ENCODE measurements around the gene NOP14.

Gene NOP14

DNA sequence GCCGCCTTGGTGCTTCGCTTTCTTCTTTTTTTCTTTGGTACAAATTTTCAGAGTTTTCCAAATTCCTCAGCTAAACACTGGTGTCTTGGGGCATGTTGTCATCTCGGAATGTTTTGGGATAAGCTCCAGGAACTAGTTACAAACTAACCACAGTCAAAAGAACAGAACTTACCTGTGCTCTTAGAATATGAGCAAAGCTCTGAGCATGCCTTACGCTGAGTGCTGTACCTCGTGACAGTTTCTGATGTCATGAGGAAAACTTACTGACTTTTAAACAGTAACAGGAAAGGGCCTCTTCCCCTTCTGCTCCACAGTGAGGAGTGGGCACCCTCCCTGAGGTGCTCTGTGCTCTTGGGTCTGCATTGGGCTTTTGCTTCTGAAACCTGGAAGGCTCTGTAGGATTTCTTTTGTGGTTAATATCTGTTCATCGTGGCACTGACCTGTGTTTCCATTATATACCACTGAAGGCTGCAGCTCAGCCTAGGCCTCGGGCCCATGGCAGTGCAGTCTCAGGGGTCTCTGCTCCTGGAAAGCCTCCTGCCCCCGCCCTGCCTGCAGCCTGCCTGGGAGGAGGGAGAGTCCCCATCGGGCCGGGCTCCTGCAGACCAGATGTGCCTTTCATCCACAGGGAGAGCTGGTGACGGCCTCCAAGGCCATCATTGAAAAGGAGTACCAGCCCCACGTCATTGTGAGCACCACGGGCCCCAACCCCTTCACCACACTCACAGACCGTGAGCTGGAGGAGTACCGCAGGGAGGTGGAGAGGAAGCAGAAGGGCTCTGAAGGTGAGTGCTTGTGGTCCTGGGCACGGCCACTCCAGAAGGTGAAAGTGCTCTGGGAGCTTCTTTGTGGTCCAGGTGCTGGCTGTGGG, 48.7 kb downstream of the NOP14 start:
- DNase-seq (ENCODE audit: low read depth): no peak
- no peak overlapping the region for H3K4me3 ChIP-seq (ENCODE audit: control insufficient read depth, low read depth, low read length)
- TF ChIP-seq, protein P1, sequence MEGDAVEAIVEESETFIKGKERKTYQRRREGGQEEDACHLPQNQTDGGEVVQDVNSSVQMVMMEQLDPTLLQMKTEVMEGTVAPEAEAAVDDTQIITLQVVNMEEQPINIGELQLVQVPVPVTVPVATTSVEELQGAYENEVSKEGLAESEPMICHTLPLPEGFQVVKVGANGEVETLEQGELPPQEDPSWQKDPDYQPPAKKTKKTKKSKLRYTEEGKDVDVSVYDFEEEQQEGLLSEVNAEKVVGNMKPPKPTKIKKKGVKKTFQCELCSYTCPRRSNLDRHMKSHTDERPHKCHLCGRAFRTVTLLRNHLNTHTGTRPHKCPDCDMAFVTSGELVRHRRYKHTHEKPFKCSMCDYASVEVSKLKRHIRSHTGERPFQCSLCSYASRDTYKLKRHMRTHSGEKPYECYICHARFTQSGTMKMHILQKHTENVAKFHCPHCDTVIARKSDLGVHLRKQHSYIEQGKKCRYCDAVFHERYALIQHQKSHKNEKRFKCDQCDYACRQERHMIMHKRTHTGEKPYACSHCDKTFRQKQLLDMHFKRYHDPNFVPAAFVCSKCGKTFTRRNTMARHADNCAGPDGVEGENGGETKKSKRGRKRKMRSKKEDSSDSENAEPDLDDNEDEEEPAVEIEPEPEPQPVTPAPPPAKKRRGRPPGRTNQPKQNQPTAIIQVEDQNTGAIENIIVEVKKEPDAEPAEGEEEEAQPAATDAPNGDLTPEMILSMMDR (conservative IDR thresholded peaks at IDR 0.05; ENCODE audit: control insufficient read depth, insufficient read depth, low read depth, low read length): no peak

DNA sequence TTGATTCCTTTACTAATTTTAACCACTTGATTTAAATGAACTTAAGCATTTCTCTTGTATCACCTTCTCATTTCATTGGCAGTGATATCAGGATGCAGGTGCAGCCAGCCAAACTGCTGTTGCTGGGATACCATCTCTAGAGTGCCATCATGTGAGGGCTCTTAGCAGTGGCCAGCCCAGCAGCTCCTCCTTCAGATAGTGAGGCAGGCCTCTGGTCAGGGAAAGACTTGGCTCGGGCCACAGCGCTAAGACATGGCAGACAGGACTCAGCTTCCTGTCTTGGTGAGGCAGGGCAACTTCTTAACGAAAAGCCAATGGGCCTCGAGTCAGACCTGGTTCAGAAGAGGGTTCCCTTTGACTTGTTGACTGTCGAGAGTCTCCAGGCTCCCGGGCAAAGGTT, 50.0 kb downstream of the NOP14 start:
- TF ChIP-seq, protein P1 (conservative IDR thresholded peaks at IDR 0.05; ENCODE audit: control insufficient read depth, insufficient read depth, low read depth, low read length): no peak
- no peak overlapping the region for H3K4me3 ChIP-seq (ENCODE audit: control insufficient read depth, low read depth, low read length)
- no peak for DNase-seq (ENCODE audit: low read depth)

DNA sequence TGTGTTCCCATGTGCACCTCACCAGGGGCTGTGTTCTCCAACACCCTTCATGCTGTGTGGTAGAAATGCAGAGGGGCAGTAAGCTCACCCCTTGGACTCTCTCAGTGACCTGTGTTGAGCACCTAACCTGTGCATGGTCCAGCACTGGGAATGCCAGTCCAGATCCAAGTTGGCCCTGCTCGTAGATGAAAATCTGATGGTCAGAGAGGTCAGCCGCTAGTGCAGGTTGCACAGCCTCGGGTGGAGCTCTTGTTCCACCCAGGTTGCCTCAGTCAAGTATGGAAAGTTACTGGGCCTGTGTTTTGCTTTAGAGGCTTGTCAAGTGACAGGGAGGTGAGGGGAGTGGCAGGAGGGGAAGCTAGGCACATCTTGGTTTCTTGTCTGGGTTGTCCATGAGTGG, 51.3 kb downstream of the NOP14 start:
- TF ChIP-seq, protein P1 (conservative IDR thresholded peaks at IDR 0.05; ENCODE audit: control insufficient read depth, insufficient read depth, low read depth, low read length): no peak
- no peak overlapping the region for H3K4me3 ChIP-seq (ENCODE audit: control insufficient read depth, low read depth, low read length)
- no peak for DNase-seq (ENCODE audit: low read depth)

DNA sequence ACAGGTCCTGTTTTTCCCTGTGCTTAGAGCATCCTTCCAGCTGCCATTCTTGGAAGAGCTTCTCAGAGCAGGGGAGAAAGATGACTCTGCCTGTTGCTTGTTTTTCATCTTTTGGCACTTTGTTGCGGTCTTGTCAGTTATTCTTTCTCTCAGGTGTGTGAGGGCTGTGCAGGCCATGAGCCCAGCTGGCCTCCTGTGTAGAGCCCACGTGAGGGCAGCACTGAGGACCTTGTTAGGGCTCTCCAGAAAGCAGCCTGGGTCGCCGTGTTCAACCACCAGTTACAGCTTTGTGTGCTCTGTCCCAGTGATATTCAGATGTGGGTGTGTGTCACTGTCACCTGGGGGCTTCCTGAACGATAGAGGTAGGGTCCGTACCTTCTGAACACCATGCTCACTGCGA, 52.8 kb downstream of the NOP14 start:
- H3K4me3 ChIP-seq (ENCODE audit: control insufficient read depth, low read depth, low read length): no peak overlapping the region
- no peak for DNase-seq (ENCODE audit: low read depth)
- TF ChIP-seq, protein P1 (conservative IDR thresholded peaks at IDR 0.05; ENCODE audit: control insufficient read depth, insufficient read depth, low read depth, low read length): no peak

DNA sequence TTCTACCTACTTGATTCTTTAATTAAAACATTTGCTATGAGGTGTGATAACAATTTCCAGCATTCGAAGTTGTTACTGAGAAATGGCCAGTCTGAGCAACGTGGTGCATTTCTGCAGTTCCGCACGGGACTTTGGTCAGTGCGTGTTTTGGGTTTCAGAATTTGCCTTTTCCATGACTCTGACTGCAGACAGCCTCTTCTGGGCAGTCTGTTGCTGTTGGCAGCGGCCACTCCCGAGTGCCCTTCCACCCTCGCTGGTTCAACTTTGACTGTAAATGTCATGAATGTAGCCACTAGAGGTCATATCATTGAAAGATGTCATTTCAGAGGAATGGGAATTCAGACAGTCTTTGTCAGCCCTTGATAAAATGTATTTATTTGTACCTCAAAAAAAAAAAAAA, 53.6 kb downstream of the NOP14 start:
- no peak overlapping the region for H3K4me3 ChIP-seq (ENCODE audit: control insufficient read depth, low read depth, low read length)
- TF ChIP-seq, protein P1 (conservative IDR thresholded peaks at IDR 0.05; ENCODE audit: control insufficient read depth, insufficient read depth, low read depth, low read length): no peak
- DNase-seq (ENCODE audit: low read depth): no peak

DNA sequence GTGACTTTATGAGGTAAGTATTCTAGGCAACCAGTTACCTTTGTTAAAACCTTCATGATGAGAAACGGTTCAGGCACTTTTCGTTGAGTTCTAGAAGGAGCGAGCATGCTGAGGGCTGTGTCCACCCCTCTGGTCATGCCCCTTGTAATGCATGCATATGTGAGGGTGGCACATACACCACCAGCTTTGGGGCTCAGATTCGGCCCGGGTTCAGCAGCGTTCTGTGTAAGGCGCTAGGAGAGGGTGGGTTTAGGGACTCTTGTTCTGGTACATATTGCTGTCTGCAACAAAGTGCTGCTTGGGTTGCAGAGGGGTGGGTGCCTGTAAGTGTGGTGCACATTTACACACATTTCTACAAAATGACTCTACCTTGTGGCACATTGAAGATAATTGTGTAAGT, 54.5 kb downstream of the NOP14 start:
- TF ChIP-seq, protein P1 (conservative IDR thresholded peaks at IDR 0.05; ENCODE audit: control insufficient read depth, insufficient read depth, low read depth, low read length): no peak
- DNase-seq (ENCODE audit: low read depth): no peak
- H3K4me3 ChIP-seq (ENCODE audit: control insufficient read depth, low read depth, low read length): no peak overlapping the region

Data from fibroblast of mammary gland (primary cell).